ENCODE data around the gene TSSK3.

The TSSK3 gene

DNA sequence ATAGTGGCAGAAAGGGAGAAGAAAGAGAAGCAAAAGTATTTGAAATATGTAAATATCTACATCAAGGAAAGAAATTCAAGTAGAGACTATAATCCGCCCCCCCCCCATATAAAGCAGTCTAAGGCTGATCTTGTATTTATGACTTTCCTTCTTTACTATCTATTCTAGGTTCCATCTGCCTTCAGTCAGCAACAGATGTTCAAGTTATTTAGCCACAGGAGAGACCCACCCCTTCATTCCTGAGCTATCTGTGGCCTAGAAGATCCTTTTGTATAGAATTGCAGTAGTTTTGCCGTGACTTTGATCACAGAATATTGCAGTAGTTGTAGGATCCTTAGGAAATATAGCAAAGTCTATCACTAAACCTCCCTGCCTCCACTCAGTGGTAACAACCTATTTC, 42.6 kb downstream of the TSSK3 start:
- H3K4ac ChIP-seq (ENCODE audit: low read length), result no peak overlapping the region
- H3K36me3 ChIP-seq (replicated peaks in 1 of 2; ENCODE audit: control insufficient read depth in 2 of 2, insufficient read depth in 2 of 2, low read length in 2 of 2), result peaks cover 0 to 2% of the 10 kb centered on the region in 2 donors
- H3K4me1 ChIP-seq (ENCODE audit: control insufficient read depth in 2 of 2, insufficient read depth in 1 of 2, low read depth in 1 of 2, low read length in 2 of 2), result peaks cover 0 to 2% of the 10 kb centered on the region in 2 donors
- no peak overlapping the region for H3K9ac ChIP-seq (ENCODE audit: low read depth, low read length, poor library complexity)
- DNase-seq (ENCODE audit: low spot score), result no peak
- no peaks in the 10 kb centered on the region for H3K27me3 ChIP-seq (ENCODE audit: control insufficient read depth in 3 of 3, insufficient read depth in 3 of 3, low read depth in 1 of 3, low read length in 3 of 3)
- no peak overlapping the region for H3K14ac ChIP-seq (ENCODE audit: low read length)
- WGBS, 2 donors (ENCODE audit: extremely low coverage in 2 of 2, insufficient read length in 2 of 2, insufficient replicate concordance in 1 of 2), result no CpG with 5 or more reads among the region's 2 CpGs
- no peak overlapping the region for H4K8ac ChIP-seq (ENCODE audit: low read depth, low read length)
- H2BK12ac ChIP-seq (ENCODE audit: low read length), result no peak overlapping the region
- no peak overlapping the region for H3K23ac ChIP-seq (ENCODE audit: low read depth, low read length, poor library complexity)
- H3K4me3 ChIP-seq (ENCODE audit: low read length in 2 of 2), result no peak overlapping the region
- no peak overlapping the region for H2AFZ ChIP-seq (ENCODE audit: low read length)
- no peak overlapping the region for H2BK15ac ChIP-seq (ENCODE audit: low read length)
- H3K4me2 ChIP-seq (ENCODE audit: insufficient read depth, low read length, poor library complexity, severe bottlenecking), result no peak overlapping the region
- H2BK5ac ChIP-seq (ENCODE audit: low read length), result no peak overlapping the region
- no peak overlapping the region for H2AK5ac ChIP-seq (ENCODE audit: low read depth, low read length)
- no peak overlapping the region for H4K91ac ChIP-seq (ENCODE audit: low read depth, low read length, poor library complexity)
- no peaks in the 10 kb centered on the region for H3K79me1 ChIP-seq (ENCODE audit: low read depth, low read length)
- no peak overlapping the region for H2BK120ac ChIP-seq (ENCODE audit: low read depth, low read length)
- no peak overlapping the region for H3K27ac ChIP-seq (replicated peaks; ENCODE audit: low read length)
- no peak overlapping the region for H3K18ac ChIP-seq (ENCODE audit: low read length)
- peaks cover 0 to 3% of the 10 kb centered on the region in 2 donors for H3K9me3 ChIP-seq (replicated peaks in 1 of 2; ENCODE audit: control insufficient read depth in 2 of 2, insufficient read depth in 1 of 2, low read depth in 1 of 2, low read length in 2 of 2)

- no peaks in the 10 kb centered on the region for H3K27me3 ChIP-seq (ENCODE audit: control insufficient read depth in 3 of 3, insufficient read depth in 3 of 3, low read depth in 1 of 3, low read length in 3 of 3)
- no peak for DNase-seq (ENCODE audit: low spot score)
- no peak overlapping the region for H3K4me3 ChIP-seq (ENCODE audit: low read length in 2 of 2)
- no peak overlapping the region for H2AK5ac ChIP-seq (ENCODE audit: low read depth, low read length)
- no peak overlapping the region for H2BK120ac ChIP-seq (ENCODE audit: low read depth, low read length)
- peaks cover 0 to 3% of the 10 kb centered on the region in 2 donors for H3K9me3 ChIP-seq (replicated peaks in 1 of 2; ENCODE audit: control insufficient read depth in 2 of 2, insufficient read depth in 1 of 2, low read depth in 1 of 2, low read length in 2 of 2)
- no peak overlapping the region for H4K8ac ChIP-seq (ENCODE audit: low read depth, low read length)
- H2BK5ac ChIP-seq (ENCODE audit: low read length), result no peak overlapping the region
- H3K4me2 ChIP-seq (ENCODE audit: insufficient read depth, low read length, poor library complexity, severe bottlenecking), result no peak overlapping the region
- no peak overlapping the region for H3K9ac ChIP-seq (ENCODE audit: low read depth, low read length, poor library complexity)
- H3K4me1 ChIP-seq (ENCODE audit: control insufficient read depth in 2 of 2, insufficient read depth in 1 of 2, low read depth in 1 of 2, low read length in 2 of 2), result peaks cover 0 to 2% of the 10 kb centered on the region in 2 donors
- no peak overlapping the region for H3K27ac ChIP-seq (replicated peaks; ENCODE audit: low read length)
- no peaks in the 10 kb centered on the region for H3K79me1 ChIP-seq (ENCODE audit: low read depth, low read length)
- no peak overlapping the region for H2BK15ac ChIP-seq (ENCODE audit: low read length)
- no peak overlapping the region for H2AFZ ChIP-seq (ENCODE audit: low read length)
- no peak overlapping the region for H3K23ac ChIP-seq (ENCODE audit: low read depth, low read length, poor library complexity)
- WGBS, 2 donors (ENCODE audit: extremely low coverage in 2 of 2, insufficient read length in 2 of 2, insufficient replicate concordance in 1 of 2), result no CpG with 5 or more reads among the region's 4 CpGs
- H3K14ac ChIP-seq (ENCODE audit: low read length), result no peak overlapping the region
- H3K4ac ChIP-seq (ENCODE audit: low read length), result no peak overlapping the region
- H4K91ac ChIP-seq (ENCODE audit: low read depth, low read length, poor library complexity), result no peak overlapping the region
- no peak overlapping the region for H3K18ac ChIP-seq (ENCODE audit: low read length)
- H2BK12ac ChIP-seq (ENCODE audit: low read length), result no peak overlapping the region
- peaks cover 0 to 2% of the 10 kb centered on the region in 2 donors for H3K36me3 ChIP-seq (replicated peaks in 1 of 2; ENCODE audit: control insufficient read depth in 2 of 2, insufficient read depth in 2 of 2, low read length in 2 of 2)
Observed at GRCh38 chr1:32405672-32406467, 43.5 kb downstream of the TSSK3 start.

DNA sequence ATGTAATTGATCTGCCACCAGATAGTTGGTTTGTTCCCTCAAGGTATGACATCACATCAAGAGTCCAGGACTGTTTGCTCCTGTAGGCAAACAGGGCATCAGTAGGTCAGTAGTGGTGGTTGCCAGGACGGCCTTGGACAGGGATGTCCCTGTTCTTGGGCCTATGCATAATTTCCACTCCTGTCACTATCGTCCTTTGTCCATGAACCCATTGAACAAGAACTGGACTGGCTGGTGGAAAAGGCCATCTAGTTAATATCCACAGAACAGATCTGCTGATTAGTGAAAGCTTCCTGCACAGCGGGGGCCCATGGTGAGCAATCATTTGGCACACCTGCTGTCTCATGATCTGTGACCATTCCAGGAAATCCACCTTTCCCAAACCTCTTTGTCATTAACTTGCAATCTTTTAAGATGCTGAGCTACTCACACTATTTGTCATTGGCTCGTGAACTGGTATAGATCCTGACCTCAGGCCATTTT, 44.3 kb downstream of the TSSK3 start:
- WGBS, 2 donors (ENCODE audit: extremely low coverage in 2 of 2, insufficient read length in 2 of 2, insufficient replicate concordance in 1 of 2), result no CpG with 5 or more reads among the region's 4 CpGs
- no peak overlapping the region for H4K8ac ChIP-seq (ENCODE audit: low read depth, low read length)
- H2BK12ac ChIP-seq (ENCODE audit: low read length), result no peak overlapping the region
- no peak overlapping the region for H3K4ac ChIP-seq (ENCODE audit: low read length)
- DNase-seq (ENCODE audit: low spot score), result no peak
- no peaks in the 10 kb centered on the region for H3K27me3 ChIP-seq (ENCODE audit: control insufficient read depth in 3 of 3, insufficient read depth in 3 of 3, low read depth in 1 of 3, low read length in 3 of 3)
- H3K79me1 ChIP-seq (ENCODE audit: low read depth, low read length), result no peaks in the 10 kb centered on the region
- no peak overlapping the region for H3K23ac ChIP-seq (ENCODE audit: low read depth, low read length, poor library complexity)
- H3K4me1 ChIP-seq (ENCODE audit: control insufficient read depth in 2 of 2, insufficient read depth in 1 of 2, low read depth in 1 of 2, low read length in 2 of 2), result no peaks in the 10 kb centered on the region
- H3K14ac ChIP-seq (ENCODE audit: low read length), result no peak overlapping the region
- no peak overlapping the region for H2AFZ ChIP-seq (ENCODE audit: low read length)
- H3K4me3 ChIP-seq (ENCODE audit: low read length in 2 of 2), result no peak overlapping the region
- H3K36me3 ChIP-seq (replicated peaks in 1 of 2; ENCODE audit: control insufficient read depth in 2 of 2, insufficient read depth in 2 of 2, low read length in 2 of 2), result peaks cover 0 to 2% of the 10 kb centered on the region in 2 donors
- H3K4me2 ChIP-seq (ENCODE audit: insufficient read depth, low read length, poor library complexity, severe bottlenecking), result no peak overlapping the region
- no peak overlapping the region for H3K27ac ChIP-seq (replicated peaks; ENCODE audit: low read length)
- peaks cover 0 to 3% of the 10 kb centered on the region in 2 donors for H3K9me3 ChIP-seq (replicated peaks in 1 of 2; ENCODE audit: control insufficient read depth in 2 of 2, insufficient read depth in 1 of 2, low read depth in 1 of 2, low read length in 2 of 2)
- no peak overlapping the region for H2BK120ac ChIP-seq (ENCODE audit: low read depth, low read length)
- H2BK15ac ChIP-seq (ENCODE audit: low read length), result no peak overlapping the region
- H3K9ac ChIP-seq (ENCODE audit: low read depth, low read length, poor library complexity), result no peak overlapping the region
- no peak overlapping the region for H3K18ac ChIP-seq (ENCODE audit: low read length)
- no peak overlapping the region for H2BK5ac ChIP-seq (ENCODE audit: low read length)
- H4K91ac ChIP-seq (ENCODE audit: low read depth, low read length, poor library complexity), result no peak overlapping the region
- no peak overlapping the region for H2AK5ac ChIP-seq (ENCODE audit: low read depth, low read length)

- Histone ChIP-seq H4K91ac (ENCODE audit: low read depth, low read length, poor library complexity) (no peak overlapping the region), H3K4ac (ENCODE audit: low read length) (no peak overlapping the region), H3K9me3 (replicated peaks in 1 of 2; ENCODE audit: control insufficient read depth in 2 of 2, insufficient read depth in 1 of 2, low read depth in 1 of 2, low read length in 2 of 2) (peaks cover 18 to 21% of the 10 kb centered on the region in 2 donors), H3K18ac (ENCODE audit: low read length) (no peak overlapping the region), H2AFZ (ENCODE audit: low read length) (no peak overlapping the region), H2BK12ac (ENCODE audit: low read length) (no peak overlapping the region), H3K4me1 (ENCODE audit: control insufficient read depth in 2 of 2, insufficient read depth in 1 of 2, low read depth in 1 of 2, low read length in 2 of 2) (no peaks in the 10 kb centered on the region), H2BK15ac (ENCODE audit: low read length) (no peak overlapping the region), H4K8ac (ENCODE audit: low read depth, low read length) (no peak overlapping the region), H3K14ac (ENCODE audit: low read length) (no peak overlapping the region), H2BK120ac (ENCODE audit: low read depth, low read length) (no peak overlapping the region), H2AK5ac (ENCODE audit: low read depth, low read length) (no peak overlapping the region), H3K23ac (ENCODE audit: low read depth, low read length, poor library complexity) (no peak overlapping the region), H3K36me3 (replicated peaks in 1 of 2; ENCODE audit: control insufficient read depth in 2 of 2, insufficient read depth in 2 of 2, low read length in 2 of 2) (peaks cover 0 to 1% of the 10 kb centered on the region in 2 donors), H3K9ac (ENCODE audit: low read depth, low read length, poor library complexity) (no peak overlapping the region), H3K27ac (replicated peaks; ENCODE audit: low read length) (no peak overlapping the region), H2BK5ac (ENCODE audit: low read length) (no peak overlapping the region), H3K79me1 (ENCODE audit: low read depth, low read length) (no peaks in the 10 kb centered on the region), H3K4me2 (ENCODE audit: insufficient read depth, low read length, poor library complexity, severe bottlenecking) (no peak overlapping the region), H3K27me3 (ENCODE audit: control insufficient read depth in 3 of 3, insufficient read depth in 3 of 3, low read depth in 1 of 3, low read length in 3 of 3) (no peaks in the 10 kb centered on the region), H3K4me3 (ENCODE audit: low read length in 2 of 2) (no peak overlapping the region)
- DNase-seq (ENCODE audit: low spot score), result no peak
Observed at GRCh38 chr1:32411261-32411660, 48.9 kb downstream of the TSSK3 start.

Measured in neuronal stem cell (in vitro differentiated cells).